Colonic mucosa (tissue), 4 donors: Measurements from ENCODE around the gene NKG7. TPM values are rescaled to one million over a fixed set of nuclear protein-coding genes. Genes with fewer than 3 reads are reported as not detected.

Source experiments
- DNase-seq: peaks from one replicate; pipeline ENCODE4 v3.0.0-alpha.2; 2020
- H3K27ac ChIP-seq: fragments of 200-600 bp; one replicate; pipeline ENCODE4 v1.8.0; 2021
- H3K27me3 ChIP-seq: fragments of 200-600 bp; one replicate; pipeline ENCODE4 v1.8.0; 2021
- H3K36me3 ChIP-seq: fragments of 200-600 bp; one replicate; pipeline ENCODE4 v1.8.0; 2021
- H3K4me1 ChIP-seq: fragments of 200-600 bp; one replicate; pipeline ENCODE4 v1.8.0; 2021; ENCODE audit warnings: mild to moderate bottlenecking
- H3K4me3 ChIP-seq: fragments of 200-600 bp; one replicate; pipeline ENCODE4 v1.8.0; 2021
- H3K9ac ChIP-seq, 2 donors: one replicate each; pipeline ENCODE4 v1.7.0; 2013; ENCODE audit warnings: control low read depth in 2 of 2, low read depth in 2 of 2, low read length in 2 of 2
- H3K9me3 ChIP-seq: fragments of 200-600 bp; one replicate; pipeline ENCODE4 v1.8.0; 2021
- intact Hi-C: fragments of 100-400 bp; cut with DNase I; formaldehyde crosslinking; loops from one replicate; pipeline ENCODE4 v1.14.1; 2022
- total RNA-seq, 2 donors: library from RNA; stranded (reverse); fragmentation: NEBNext Ultra II Directional in 1 of 2; extraction: Animal tissue kit (Norgen Biotek cat#: 25700) in 1 of 2; gene quantifications; one replicate each; pipeline ENCODE4 v1.2.1, GENCODE V29; 2021
- TF ChIP-seq, protein P1 (sequence below): fragments of 200-600 bp; IDR thresholded peaks from one replicate; pipeline ENCODE4 v1.8.0; 2022; ENCODE audit warnings: antibody characterized with exemption, mild to moderate bottlenecking
- donor health status: healthy.
- donor health status: DM: no; HTN: no; CAD: no.
- donor health status: DM: no; HTN: no; CAD: no.

The NKG7 gene
- total RNA-seq, 2 donors from 2014 or later = 2.3 to 2.7 TPM

- H3K9me3 ChIP-seq = no peaks in the 10 kb centered on the region
- H3K4me3 ChIP-seq = no peak overlapping the region
- no peak for DNase-seq
- H3K27me3 ChIP-seq = no peaks in the 10 kb centered on the region
- H3K4me1 ChIP-seq = peaks cover 4% of the 10 kb centered on the region
- TF ChIP-seq, protein P1, sequence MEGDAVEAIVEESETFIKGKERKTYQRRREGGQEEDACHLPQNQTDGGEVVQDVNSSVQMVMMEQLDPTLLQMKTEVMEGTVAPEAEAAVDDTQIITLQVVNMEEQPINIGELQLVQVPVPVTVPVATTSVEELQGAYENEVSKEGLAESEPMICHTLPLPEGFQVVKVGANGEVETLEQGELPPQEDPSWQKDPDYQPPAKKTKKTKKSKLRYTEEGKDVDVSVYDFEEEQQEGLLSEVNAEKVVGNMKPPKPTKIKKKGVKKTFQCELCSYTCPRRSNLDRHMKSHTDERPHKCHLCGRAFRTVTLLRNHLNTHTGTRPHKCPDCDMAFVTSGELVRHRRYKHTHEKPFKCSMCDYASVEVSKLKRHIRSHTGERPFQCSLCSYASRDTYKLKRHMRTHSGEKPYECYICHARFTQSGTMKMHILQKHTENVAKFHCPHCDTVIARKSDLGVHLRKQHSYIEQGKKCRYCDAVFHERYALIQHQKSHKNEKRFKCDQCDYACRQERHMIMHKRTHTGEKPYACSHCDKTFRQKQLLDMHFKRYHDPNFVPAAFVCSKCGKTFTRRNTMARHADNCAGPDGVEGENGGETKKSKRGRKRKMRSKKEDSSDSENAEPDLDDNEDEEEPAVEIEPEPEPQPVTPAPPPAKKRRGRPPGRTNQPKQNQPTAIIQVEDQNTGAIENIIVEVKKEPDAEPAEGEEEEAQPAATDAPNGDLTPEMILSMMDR = no peak
- no peaks in the 10 kb centered on the region for H3K36me3 ChIP-seq
- no peak overlapping the region for H3K27ac ChIP-seq
- intact Hi-C loops = no loop called here
- H3K9ac ChIP-seq = no peak overlapping the region
Measured at GRCh38 chr19:51345076-51345620, 27.3 kb downstream of the NKG7 start.

DNA sequence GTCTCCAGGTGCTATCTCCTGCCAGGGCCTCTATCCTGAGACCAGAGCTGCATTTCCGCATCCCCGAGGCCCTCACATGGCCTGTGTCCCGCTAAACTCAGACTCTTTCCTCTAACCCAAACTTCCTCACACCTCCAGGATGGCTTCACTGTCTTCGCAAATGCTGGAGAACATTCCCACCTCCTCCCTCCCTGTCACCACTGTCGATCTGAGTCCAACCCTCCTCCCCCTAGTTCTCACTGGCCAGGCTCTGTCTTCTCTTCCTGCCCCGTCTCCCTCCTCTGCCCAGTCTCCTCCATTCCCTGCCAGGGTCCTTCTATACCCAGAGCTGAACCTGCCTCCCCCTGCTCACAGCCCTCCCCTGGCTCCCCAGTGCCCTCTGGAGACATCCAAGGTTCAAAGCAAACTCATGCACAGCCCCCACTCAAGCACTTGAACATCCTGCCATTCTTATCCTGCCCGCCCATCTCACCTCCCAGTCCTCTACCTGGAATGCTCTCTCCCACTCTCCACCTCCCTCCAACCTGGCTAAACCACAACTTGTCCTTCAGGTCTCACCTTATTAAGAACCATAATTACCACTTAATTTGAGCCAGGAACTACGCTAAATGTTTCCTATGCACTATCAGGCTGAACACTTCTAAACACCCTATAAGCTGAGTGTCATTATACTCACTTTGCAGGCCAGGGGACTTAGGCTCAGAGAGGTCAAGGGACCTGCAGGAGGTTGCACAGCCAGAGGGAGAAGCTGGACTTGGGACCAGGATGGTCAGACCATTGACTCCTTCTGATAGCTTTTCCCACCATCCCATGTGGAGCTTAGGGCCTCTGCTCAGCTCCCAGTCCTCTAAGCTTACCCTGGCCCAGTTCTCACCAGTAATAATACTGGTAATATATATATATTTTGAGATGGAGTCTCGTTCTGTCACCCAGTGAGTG lies 29.6 kb downstream of the NKG7 start:
- H3K4me3 ChIP-seq = no peak overlapping the region
- DNase-seq = no peak
- H3K9ac ChIP-seq = no peak overlapping the region
- no peak overlapping the region for H3K27ac ChIP-seq
- no peaks in the 10 kb centered on the region for H3K9me3 ChIP-seq
- H3K36me3 ChIP-seq = no peaks in the 10 kb centered on the region
- H3K27me3 ChIP-seq = no peaks in the 10 kb centered on the region
- intact Hi-C loops = no loop called here
- peaks cover 4% of the 10 kb centered on the region for H3K4me1 ChIP-seq
- TF ChIP-seq, protein P1 = no peak

DNA sequence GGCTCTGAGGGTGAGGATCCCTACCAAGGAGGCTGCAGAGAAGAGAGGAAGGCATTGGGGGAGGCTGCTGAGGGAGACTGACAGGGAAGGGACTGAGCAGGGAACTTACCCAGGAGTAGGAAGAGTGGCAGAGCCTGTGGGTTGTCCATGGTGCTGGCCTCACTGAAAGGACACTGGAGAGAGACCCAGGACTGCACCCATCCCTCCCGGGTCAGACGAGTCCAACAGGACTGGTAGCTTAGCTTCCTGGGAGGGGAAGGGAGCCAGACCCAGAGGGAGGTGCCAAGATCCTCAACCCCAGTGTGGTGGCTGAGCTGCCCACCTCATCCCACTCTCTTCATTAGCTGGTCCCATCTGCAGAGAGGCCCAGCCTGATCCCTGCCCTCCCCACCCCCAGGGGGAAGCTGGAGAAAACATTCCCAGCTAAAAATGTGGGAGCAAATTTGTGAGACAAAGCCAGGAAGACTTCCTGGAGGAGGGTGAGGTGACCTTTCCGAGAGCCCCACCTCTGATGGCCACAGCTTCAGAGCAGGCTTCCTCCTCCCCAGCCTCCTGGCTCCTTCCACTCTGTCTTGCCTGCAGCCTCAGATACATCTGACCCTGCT lies 30.4 kb downstream of the NKG7 start, which contains the start of gene VSIG10L:
Gene VSIG10L, minus strand, starts transcription at position 164 of the 605 bp plus-strand sequence. Its CDS starts 15 bp downstream, at position 149.
- no peak for DNase-seq
- Histone ChIP-seq H3K27ac (no peak within 1 kb of the TSS), H3K9me3 (no peaks in the 10 kb centered on the region), H3K4me3 (no peak within 1 kb of the TSS), H3K27me3 (no peaks in the 10 kb centered on the region), H3K36me3 (no peaks in the 10 kb centered on the region), H3K4me1 (peaks cover 4% of the 10 kb centered on the region), H3K9ac (no peak within 1 kb of the TSS)
- TF ChIP-seq, protein P1 = no peak
- intact Hi-C loops = no loop called here

DNA sequence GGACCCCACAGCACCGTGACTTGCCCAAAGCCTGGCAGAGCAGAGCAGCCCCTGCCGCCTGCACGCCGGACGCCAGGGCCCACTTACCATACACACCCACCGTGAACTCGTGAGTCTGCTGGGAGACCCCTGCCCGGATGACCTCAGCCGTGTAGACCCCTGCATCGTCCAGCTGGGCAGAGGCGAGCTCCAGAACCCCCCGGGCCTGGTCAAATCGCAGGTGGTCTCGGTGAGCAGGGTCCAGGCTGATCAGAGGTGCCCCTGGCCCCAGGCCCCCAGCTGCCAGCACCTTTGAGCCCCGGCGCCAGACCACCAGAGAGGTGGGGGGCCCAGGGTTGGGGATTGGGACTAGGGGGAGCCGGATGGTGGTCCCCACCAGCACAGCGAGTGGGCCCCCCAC lies 31.4 kb downstream of the NKG7 start:
- TF ChIP-seq, protein P1 = no peak
- DNase-seq = no peak

More for the DNA sequence above, 31.4 kb downstream of the NKG7 start:
- no peaks in the 10 kb centered on the region for H3K9me3 ChIP-seq
- no peak overlapping the region for H3K4me3 ChIP-seq
- H3K27ac ChIP-seq = no peak overlapping the region
- intact Hi-C loops = no loop called here
- H3K27me3 ChIP-seq = no peaks in the 10 kb centered on the region
- H3K4me1 ChIP-seq = peaks cover 4% of the 10 kb centered on the region
- no peak overlapping the region for H3K9ac ChIP-seq
- no peaks in the 10 kb centered on the region for H3K36me3 ChIP-seq
